NCI-H2171 treated with DMSO at 0.1 percent for 48 hours (cell line): ENCODE results near the gene KISS1R.
"Not testable (repeated sequence)": the region's sequence is repeated elsewhere in the genome, so short reads cannot be mapped to it uniquely, and the experiment has no call there.

Source experiments
- DNase-seq: peaks from one replicate; lab custom pipeline; 2025; lab: John Stamatoyannopoulos, UW

The KISS1R gene

DNA sequence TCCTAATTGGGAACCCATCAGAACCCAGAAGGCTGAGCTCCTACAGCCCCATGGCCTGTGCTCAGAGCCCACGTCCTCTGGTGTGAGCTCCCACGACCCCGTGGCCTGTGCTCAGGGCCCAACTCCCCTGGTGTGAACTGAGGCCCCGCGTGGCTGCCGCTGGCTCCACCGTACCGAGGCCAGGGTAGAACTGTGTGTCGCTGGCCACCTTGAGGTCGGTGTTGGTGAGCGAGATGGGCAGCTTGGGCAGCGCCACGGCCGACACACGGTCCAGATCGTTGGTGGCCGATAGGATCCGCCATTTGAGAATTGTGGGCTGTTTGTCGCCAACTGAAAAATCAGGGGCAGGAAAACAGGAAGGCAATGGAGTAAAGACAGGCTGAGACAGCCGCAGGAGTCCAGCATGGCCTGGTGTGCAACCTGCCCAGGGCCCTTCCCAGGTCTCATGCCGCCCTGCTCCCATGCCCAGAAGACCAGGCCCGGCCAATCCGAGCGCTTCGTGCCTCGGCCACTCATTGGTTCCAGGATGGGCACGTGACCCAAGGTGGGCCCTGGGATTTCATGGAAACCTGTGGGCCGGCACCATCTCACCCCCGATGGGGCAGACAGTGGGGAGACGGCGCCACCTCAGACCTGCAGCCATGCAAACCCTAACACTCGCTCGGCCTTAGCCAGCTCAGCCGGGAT is 35.6 kb upstream of the KISS1R start:
- DNase-seq = no peak

DNA sequence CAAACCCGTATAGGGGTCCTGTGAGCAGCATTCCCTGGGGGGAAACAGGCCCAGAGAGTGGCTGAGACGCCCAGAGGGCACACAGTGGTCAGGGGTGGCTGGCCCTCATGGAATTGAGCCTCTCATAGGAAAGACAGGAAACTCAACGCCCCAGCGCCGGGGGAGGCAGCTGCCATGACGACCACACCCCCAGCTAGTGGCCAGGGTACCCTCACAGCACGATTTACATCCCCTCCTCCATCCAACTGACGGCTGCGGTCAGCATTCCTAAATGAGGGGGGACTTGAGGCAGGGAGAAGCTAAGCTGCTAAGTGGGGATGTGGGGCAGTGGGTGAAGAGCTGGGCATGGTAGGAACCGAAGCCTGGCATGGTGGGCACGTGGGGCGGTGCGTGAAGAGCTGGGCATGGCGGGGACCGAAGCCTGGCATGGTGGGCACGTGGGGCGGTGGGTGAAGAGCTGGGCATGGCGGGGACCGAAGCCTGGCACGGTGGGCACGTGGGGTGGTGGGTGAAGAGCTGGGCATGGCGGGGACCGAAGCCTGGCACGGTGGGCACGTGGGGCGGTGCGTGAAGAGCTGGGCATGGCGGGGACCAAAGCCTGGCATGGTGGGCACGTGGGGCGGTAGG is 34.1 kb upstream of the KISS1R start:
- no peak for DNase-seq

DNA sequence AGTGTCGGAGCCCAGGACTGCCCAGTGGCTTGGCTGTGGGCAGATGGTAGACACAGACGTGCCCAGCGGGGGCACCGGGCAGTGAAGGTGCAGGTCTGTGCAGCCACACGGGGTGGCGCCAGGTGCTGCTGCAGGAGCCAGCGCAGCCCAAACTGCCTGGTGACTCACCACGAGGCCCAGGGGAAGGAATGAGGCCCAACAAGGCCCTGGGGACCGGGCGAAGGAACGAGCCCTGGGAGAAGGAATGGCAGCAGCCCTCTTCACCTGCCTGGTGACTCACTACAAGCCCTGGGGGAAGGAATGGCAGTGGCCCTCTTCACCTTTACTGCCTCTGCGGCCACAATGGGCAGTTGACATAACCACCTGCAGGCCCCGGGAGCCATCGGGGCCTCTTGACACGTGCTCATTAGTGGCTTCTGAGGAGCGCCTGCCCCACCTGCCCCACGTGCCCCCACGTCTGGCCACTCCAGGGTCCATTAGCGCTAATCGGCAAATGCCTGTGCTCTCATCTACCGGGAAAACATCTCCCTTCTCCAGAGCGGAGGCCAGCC is 33.4 kb upstream of the KISS1R start:
- peak; percentile 36 for DNase-seq

DNA sequence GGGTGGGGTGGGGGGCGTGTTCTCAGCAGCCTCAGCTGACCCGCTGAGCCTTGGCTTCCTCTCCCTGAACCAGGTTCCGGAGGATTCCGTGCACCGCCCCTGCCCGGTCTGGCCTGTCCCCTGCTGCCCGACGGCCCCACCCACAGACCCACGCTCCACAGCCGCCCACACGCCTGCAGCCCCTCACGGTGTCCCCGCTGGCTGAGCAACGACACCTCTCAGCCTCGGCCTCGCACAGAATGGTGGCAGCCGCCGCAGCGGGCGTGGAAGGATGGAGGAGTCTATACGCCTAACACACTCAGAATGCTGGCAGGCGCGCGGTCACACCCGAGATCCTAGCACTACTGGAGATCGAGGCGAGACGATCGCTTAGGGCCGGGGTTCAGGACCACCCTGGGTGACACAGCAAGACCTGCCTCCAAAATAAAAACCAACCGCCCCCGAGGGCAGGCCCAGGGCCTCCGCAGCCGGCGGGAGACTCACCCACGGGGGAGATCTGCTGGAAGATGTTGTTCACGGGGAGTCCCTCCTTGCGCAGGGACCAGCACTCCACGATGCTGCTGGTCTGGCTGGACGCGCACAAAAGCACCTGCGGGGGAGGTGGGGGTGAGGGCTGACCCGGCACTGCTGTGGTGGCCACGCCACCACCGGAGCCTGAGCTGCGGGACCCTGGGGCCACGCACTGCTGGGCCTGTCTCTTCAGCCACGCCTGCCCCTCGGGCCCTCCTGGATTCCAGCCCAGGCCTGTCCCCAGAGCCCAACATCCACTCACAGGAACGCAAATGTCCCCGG is 32.5 kb upstream of the KISS1R start:
- no peak for DNase-seq

DNA sequence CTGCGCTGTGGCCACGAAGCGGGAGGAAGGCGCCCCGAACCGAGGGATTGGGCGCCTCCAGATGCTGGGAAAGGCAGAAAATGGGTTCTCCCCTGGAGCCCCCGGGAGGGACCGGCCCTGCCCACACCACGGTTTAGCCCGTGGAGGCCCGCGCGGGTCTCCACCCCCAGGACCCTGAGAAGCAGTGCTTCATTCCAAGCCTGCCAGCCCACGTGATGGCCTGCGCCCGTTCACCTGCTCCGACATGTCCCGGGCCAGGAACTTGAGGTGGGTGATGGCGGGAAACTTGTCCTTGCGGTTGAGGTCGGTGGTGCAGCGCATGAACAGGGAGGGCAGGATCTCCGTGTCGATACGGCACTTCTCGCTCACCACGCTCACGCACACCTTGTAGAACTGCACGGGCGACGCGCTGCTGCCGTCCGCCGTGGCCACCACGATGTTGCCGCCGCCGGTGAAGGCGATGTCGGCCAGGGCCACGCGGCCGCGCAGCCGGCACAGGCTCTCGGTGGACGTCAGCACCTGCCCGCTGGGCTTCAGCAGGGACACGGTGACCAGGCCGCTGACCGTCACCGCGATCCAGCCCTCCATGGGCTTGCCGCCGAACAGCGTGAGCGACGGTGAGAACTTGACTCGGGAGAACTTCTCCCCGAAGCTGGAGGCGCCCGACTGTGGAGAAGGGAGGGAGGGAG is 31.5 kb upstream of the KISS1R start:
- no peak for DNase-seq

DNA sequence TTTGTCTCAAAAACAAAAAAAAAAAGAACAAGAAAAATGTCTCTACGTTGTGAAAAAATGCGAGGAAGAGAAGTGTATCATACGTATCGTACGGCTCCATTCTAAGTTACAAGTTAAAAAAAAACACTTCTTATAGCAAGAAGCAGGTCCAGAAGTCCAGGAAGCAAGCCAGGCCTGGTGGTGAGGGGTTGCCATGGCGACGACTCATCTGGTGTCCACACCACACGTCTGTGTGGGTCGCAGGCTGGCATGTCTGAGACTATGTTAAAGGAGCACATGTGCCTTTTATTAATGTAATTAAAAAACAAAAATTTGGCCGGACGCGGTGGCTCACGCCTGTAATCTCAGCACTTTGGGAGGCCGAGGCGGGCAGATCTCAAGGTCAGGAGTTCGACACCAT is 30.1 kb upstream of the KISS1R start:
- DNase-seq = no peak

DNA sequence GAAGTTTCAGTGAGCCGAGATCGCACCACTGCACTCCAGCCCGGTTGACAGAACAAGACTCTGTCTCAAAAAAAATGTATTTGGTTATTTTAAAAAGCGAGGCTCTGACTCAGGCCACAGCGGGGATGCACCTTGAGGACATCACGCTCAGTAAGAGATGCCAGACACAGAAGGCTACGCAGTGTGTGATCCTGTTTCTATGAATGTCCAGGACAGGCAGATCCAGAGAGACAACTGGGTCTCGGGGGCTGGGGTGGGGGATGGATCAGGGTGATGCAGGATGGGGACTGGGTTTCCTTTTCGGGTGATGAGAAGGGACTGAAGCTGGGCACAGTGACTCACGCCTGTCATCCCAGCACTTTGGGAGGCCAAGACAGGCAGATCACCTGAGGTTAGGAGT is 29.5 kb upstream of the KISS1R start:
- no peak for DNase-seq

DNA sequence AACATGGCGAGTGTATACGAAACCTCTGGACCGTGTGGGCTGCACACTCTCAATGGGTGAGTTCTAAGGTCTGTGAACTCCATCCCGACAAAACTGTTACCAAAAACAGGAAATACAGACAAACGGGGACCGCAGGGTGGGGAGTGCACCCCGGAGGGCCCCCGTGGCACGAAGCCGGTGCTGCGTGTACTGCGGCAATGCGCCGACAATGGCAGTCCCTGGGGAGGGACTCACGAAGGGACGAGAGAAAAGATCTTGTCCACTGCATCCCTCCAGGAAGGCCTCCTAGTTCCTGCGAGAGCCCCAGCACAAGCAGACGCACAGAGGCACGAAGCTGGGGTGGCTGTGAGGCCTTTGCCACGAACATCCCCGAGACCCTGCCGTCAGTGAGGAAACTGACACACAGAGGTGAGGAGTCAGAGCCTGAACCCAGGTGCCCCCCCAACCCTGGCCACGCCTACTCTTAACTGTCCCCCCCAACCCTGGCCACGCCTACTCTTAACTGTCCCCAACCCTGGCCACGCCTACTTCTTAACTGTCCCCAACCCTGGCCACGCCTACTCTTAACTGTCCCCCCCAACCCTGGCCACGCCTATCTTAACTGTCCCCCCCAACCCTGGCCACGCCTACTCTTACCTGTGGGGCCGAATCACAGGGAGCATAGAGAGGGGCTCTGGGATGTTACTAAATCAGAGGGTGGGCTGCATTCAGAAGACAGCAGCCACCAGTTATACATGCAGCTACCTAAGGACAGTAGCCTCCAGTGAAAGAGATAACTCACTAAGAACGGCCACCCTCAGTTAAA is 28.4 kb upstream of the KISS1R start:
- no peak for DNase-seq

DNA sequence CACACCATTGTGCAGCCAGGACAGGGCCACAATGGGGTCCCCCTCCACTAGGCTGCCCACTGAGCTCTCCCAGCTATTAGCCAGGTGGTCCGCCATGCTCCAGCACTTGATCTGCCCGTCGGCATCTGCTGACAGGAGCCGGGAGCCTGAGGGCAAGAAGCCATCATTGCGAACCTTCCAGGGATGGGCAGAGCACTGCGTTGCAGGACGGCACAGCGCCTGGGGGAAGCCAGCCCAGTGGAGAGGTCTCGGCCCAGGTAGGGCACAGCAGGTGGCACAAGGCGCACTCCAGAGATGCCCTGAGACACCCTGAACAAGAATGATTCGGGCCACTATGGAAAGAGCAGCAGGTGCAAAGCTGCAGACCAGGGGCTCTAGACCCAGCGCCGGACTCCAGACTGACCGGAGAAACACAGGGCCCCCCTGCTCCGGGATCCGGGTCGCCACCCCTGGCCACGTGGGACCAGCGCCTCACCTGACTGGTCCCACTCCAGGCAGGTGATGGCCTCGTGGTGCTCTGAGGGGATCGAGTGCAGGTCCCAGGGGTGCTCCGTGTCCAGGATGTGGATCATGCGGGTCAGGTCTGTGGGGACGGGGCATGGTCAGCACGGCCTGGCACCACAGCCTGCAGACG is 27.4 kb upstream of the KISS1R start:
- no peak for DNase-seq

DNA sequence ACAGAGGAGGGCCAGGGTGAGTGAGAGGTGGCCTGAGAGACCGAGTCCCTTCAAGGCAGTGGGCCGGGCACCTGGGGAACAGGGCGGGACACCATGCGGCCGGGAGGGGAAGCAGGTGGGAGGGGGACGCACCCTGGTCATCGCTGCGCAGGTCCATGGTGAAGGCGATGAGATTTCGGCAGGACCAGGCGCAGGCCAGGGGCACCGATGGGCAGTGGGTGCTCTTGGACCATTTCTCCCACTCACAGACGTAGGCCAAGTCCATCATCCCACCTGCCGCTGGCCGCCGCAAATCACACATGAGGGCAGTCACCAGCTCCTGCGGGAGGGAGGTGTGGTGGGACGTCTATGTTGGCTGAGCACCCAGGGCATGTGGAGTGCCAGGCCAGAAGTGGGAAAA is 26.3 kb upstream of the KISS1R start:
- DNase-seq = no peak

DNA sequence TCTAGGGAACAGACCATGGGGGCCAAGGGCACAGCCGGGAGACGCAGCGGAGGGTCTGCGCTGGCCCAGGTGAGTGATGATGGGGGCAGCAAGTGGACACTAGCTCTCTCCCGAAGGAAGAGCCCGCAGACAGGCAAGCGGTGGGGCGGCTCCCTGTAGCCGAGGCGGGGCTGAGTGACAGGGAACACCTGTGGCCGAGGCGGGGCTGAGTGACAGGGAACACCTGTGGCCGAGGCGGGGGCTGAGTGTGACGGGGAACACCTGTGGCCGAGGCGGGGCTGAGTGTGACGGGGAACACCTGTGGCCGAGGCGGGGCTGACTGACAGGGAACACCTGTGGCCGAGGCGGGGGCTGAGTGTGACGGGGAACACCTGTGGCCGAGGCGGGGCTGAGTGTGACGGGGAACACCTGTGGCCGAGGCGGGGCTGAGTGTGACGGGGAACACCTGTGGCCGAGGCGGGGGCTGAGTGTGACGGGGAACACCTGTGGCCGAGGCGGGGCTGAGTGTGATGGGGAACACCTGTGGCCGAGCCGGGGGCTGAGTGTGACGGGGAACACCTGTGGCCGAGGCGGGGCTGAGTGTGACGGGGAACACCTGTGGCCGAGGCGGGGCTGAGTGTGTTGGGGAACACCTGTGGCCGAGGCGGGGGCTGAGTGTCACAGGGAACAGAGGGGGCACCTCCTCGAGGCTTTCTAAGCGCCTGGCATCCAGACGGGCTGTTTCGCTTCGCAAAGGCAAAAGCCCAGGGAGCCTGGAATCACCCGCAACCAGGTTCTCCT is 25.5 kb upstream of the KISS1R start:
- not testable (repeated sequence) for DNase-seq

DNA sequence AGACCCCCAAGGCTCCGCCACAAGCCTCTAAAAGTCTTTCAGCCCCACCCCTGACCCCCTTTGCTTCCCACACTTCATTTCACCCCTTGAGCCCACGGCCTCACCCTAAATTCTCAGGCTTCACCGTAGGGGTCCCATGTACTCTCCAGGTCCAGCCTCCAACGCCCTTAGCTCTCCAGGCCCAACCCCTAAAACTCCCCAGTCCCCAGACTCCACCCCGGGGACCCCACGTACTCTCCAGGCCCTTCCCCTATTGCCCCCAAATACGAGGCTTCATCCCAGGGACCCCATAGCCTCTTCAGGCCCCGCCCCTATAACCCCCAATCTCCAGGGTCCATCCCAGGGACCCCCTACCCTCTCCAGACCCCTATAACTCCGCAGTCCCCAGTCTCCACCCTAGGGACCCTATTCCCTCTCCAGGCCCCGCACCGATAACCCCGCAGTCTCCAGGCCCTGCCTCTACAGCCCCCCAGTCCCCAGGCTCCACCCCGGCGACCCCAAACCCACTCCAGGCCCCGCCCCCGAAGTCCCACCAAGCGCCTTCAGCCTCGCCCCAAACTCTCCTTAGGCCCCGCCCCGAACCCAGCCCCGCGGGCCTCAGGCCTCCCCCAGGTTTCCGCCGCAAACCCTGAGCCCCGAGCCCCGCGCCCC is 24.8 kb upstream of the KISS1R start:
- no peak for DNase-seq

DNA sequence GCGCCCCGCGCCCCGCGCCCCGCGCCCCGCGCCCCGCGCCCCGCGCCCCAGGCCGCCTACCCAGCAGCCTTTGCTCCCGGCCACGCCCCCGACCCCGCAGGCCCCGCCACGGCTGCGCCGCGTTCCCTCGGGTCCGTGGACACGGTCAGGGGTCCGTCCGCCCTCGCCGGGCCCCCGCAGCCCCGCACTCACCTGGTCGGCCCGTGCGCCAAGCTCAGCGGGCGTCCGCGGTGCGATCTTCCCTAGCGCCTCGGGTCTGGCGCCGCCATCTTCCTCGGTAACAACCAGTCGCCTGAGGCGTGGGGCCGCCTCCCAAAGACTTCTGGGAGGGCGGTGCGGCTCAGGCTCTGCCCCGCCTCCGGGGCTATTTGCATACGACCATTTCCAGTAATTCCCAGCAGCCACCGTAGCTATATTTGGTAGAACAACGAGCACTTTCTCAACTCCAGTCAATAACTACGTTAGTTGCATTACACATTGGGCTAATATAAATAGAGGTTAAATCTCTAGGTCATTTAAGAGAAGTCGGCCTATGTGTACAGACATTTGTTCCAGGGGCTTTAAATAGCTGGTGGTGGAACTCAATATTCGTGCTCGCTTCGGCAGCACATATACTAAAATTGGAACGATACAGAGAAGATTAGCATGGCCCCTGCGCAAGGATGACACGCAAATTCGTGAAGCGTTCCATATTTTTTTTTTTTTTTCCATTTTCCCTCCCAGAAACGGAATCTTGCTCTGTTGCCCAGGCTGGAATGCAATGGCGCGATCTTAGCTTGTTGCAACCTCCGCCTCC is 24.0 kb upstream of the KISS1R start, which contains the start of the genes MED16 and RNU6-9:
Gene MED16 (minus strand): TSS at position 294 of the 796 bp plus-strand sequence. CDS start 2,056 bp downstream, outside the sequence.
Gene RNU6-9 (plus strand): TSS at position 591 of the 796 bp plus-strand sequence.
- peak; percentile 94 for DNase-seq

DNA sequence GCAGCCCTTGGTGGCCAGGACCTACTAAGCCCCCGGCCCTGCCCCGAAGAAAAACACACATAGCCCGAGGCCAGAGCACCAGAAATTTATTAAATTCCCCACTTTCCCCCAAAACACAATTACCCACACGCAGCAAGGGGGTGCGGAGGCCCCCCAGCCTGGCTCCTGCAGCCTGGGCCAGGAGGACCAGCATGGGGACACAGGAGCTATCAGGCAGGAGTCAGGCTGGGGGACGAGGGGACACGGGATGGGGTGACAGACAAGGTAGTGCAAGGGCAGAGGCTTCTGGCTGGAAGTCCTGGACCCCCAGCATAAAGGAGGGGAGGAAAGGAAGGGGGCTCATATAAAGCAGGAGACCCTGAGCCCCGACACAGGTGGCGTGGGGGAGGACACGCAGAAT is 20.7 kb upstream of the KISS1R start:
- no peak for DNase-seq

DNA sequence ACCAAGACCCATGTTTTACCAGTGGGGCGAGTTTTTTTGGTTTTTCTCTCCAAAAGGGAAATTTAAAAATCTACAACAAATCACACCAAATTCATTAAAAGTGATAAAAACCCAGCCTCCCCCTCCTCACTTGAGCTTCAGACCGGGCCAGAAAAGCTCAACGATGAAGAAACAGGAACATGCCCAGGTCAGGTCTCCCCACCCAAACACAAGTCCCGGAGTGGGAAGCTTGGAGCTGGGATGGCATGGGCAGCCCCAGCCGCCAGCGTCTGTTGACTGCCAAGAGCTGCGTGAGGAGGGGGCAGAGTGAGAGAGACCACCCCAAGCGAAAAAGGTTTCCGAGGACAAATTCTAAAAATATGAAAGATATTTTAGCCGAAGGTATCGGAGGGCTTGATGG is 20.1 kb upstream of the KISS1R start:
- DNase-seq = no peak

DNA sequence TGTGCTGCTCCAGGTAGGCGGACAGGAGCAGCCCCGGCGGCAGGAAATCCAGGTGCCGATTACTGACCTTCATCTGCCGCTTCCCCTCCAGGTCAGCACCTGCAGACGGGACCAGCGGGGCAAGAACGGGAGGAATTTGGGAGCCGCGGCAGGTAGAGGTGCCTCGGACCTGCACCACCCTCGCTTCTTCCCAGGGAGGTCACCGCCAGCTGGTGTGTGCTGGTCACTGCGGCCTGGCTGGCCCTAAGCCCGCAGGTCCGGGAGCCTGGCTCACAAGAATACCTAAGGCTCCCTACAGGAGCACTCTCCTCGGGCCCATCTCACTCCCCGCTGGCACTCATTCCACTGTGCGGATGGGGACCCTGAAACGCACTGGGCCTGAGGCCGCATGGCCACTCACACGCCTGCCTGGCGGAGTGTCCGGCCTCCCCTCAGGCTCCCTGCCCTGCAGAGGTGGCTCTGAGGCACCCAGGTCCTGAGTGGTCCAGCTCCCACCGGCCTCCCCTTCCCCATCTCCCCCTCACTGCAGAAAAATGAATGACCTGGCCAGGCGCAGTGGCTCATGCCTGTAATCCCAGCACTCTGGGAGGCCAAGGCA is 19.6 kb upstream of the KISS1R start:
- DNase-seq = no peak

DNA sequence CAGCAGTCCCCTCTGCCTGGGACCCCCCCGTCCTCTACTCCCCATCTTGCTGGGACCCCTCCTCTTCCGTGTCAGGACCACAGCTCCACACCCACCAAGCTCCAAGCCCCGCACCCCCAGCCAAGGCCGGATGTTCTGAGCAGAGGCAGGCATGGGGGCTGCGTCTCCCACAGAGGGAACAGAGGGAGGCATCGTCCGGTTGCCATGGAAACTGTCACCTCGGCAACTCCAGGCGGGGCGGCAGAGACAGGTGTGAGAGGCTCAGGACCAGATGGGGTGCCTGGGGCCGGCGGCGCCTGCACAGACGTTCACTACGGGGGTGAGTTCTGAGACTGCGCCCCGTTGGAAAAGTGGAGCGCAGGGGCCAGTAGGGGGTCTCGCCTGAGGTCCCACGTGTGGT is 18.5 kb upstream of the KISS1R start:
- peak; percentile 97 for DNase-seq
